ENCODE measurements around the gene FAM131B.

Gene FAM131B

GRCh38 chr7:143321242-143321641 lies 41.3 kb downstream of the FAM131B start:
- H3K27ac Mint-ChIP-seq, result no peak overlapping the region
- H3K27me3 Mint-ChIP-seq (ENCODE audit: low read depth), result peaks cover 2% of the 10 kb centered on the region
- H3K36me3 Mint-ChIP-seq (ENCODE audit: low read depth), result no peaks in the 10 kb centered on the region
- no peaks in the 10 kb centered on the region for H3K9me3 Mint-ChIP-seq
- peaks cover 23% of the 10 kb centered on the region for H3K4me1 Mint-ChIP-seq (ENCODE audit: low read depth)
- no peak overlapping the region for H3K4me3 Mint-ChIP-seq
- DNase-seq (ENCODE audit: low spot score), result no peak

- H3K4me1 Mint-ChIP-seq (ENCODE audit: low read depth), result peaks cover 24% of the 10 kb centered on the region
- H3K27ac Mint-ChIP-seq, result no peak overlapping the region
- H3K27me3 Mint-ChIP-seq (ENCODE audit: low read depth), result peaks cover 2% of the 10 kb centered on the region
- H3K9me3 Mint-ChIP-seq, result no peaks in the 10 kb centered on the region
- no peak overlapping the region for H3K4me3 Mint-ChIP-seq
- no peak for DNase-seq (ENCODE audit: low spot score)
- H3K36me3 Mint-ChIP-seq (ENCODE audit: low read depth), result no peaks in the 10 kb centered on the region
Observed at GRCh38 chr7:143320620-143321019, 41.9 kb downstream of the FAM131B start.

GRCh38 chr7:143318661-143319060 lies 43.9 kb downstream of the FAM131B start:
- H3K27ac Mint-ChIP-seq, result no peak overlapping the region
- DNase-seq (ENCODE audit: low spot score), result no peak
- peaks cover 2% of the 10 kb centered on the region for H3K27me3 Mint-ChIP-seq (ENCODE audit: low read depth)
- peaks cover 4% of the 10 kb centered on the region for H3K36me3 Mint-ChIP-seq (ENCODE audit: low read depth)
- peaks cover 26% of the 10 kb centered on the region for H3K4me1 Mint-ChIP-seq (ENCODE audit: low read depth)
- H3K4me3 Mint-ChIP-seq, result no peak overlapping the region
- H3K9me3 Mint-ChIP-seq, result peaks cover 4% of the 10 kb centered on the region

GRCh38 chr7:143316492-143316891 lies 46.0 kb downstream of the FAM131B start:
- Mint-ChIP-seq H3K4me3 (no peak overlapping the region), H3K27ac (peak overlapping the region; percentile 12), H3K27me3 (ENCODE audit: low read depth) (peaks cover 2% of the 10 kb centered on the region), H3K9me3 (peaks cover 4% of the 10 kb centered on the region), H3K4me1 (ENCODE audit: low read depth) (peaks cover 33% of the 10 kb centered on the region), H3K36me3 (ENCODE audit: low read depth) (peaks cover 10% of the 10 kb centered on the region)
- no peak for DNase-seq (ENCODE audit: low spot score)

GRCh38 chr7:143315776-143316175 lies 46.7 kb downstream of the FAM131B start, which contains the start of gene CLCN1:
Gene CLCN1 (plus strand): TSS chr7:143316111. CDS start chr7:143316213, 102 bp downstream.
- Mint-ChIP-seq H3K36me3 (ENCODE audit: low read depth) (peaks cover 14% of the 10 kb centered on the region), H3K9me3 (peaks cover 4% of the 10 kb centered on the region), H3K27me3 (ENCODE audit: low read depth) (peaks cover 2% of the 10 kb centered on the region), H3K4me1 (ENCODE audit: low read depth) (peaks cover 37% of the 10 kb centered on the region), H3K4me3 (no peak within 1 kb of the TSS), H3K27ac (peak within 1 kb of the TSS; percentile 12)
- no peak for DNase-seq (ENCODE audit: low spot score)

- H3K4me1 Mint-ChIP-seq (ENCODE audit: low read depth), result peaks cover 47% of the 10 kb centered on the region
- no peaks in the 10 kb centered on the region for H3K27me3 Mint-ChIP-seq (ENCODE audit: low read depth)
- no peak overlapping the region for H3K27ac Mint-ChIP-seq
- peaks cover 29% of the 10 kb centered on the region for H3K36me3 Mint-ChIP-seq (ENCODE audit: low read depth)
- peaks cover 9% of the 10 kb centered on the region for H3K9me3 Mint-ChIP-seq
- no peak for DNase-seq (ENCODE audit: low spot score)
- H3K4me3 Mint-ChIP-seq, result no peak overlapping the region
Observed at GRCh38 chr7:143314127-143314526, 48.4 kb downstream of the FAM131B start.

- Mint-ChIP-seq H3K4me1 (ENCODE audit: low read depth) (peaks cover 52% of the 10 kb centered on the region), H3K9me3 (peaks cover 14% of the 10 kb centered on the region), H3K36me3 (ENCODE audit: low read depth) (peaks cover 73% of the 10 kb centered on the region), H3K27ac (peak overlapping the region; percentile 44), H3K27me3 (ENCODE audit: low read depth) (no peaks in the 10 kb centered on the region), H3K4me3 (no peak overlapping the region)
- DNase-seq (ENCODE audit: low spot score), result no peak
Observed at GRCh38 chr7:143308632-143309031, 53.9 kb downstream of the FAM131B start.

- Mint-ChIP-seq H3K4me3 (no peak overlapping the region), H3K36me3 (ENCODE audit: low read depth) (peaks cover 89% of the 10 kb centered on the region), H3K9me3 (peaks cover 13% of the 10 kb centered on the region), H3K4me1 (ENCODE audit: low read depth) (peaks cover 49% of the 10 kb centered on the region), H3K27ac (peak overlapping the region; percentile 39), H3K27me3 (ENCODE audit: low read depth) (no peaks in the 10 kb centered on the region)
- peak; percentile 44 for DNase-seq (ENCODE audit: low spot score)
Observed at GRCh38 chr7:143305423-143306070, 57.0 kb downstream of the FAM131B start.

GRCh38 chr7:143304938-143305337 lies 57.6 kb downstream of the FAM131B start:
- peaks cover 49% of the 10 kb centered on the region for H3K4me1 Mint-ChIP-seq (ENCODE audit: low read depth)
- no peak overlapping the region for H3K4me3 Mint-ChIP-seq
- DNase-seq (ENCODE audit: low spot score), result no peak
- H3K36me3 Mint-ChIP-seq (ENCODE audit: low read depth), result peaks cover 89% of the 10 kb centered on the region
- H3K27me3 Mint-ChIP-seq (ENCODE audit: low read depth), result no peaks in the 10 kb centered on the region
- H3K27ac Mint-ChIP-seq, result peak overlapping the region; percentile 33
- H3K9me3 Mint-ChIP-seq, result peaks cover 9% of the 10 kb centered on the region

GRCh38 chr7:143303733-143304132 lies 58.8 kb downstream of the FAM131B start:
- no peak for DNase-seq (ENCODE audit: low spot score)
- Mint-ChIP-seq H3K4me1 (ENCODE audit: low read depth) (peaks cover 51% of the 10 kb centered on the region), H3K27me3 (ENCODE audit: low read depth) (no peaks in the 10 kb centered on the region), H3K27ac (no peak overlapping the region), H3K9me3 (peaks cover 9% of the 10 kb centered on the region), H3K4me3 (no peak overlapping the region), H3K36me3 (ENCODE audit: low read depth) (peaks cover 87% of the 10 kb centered on the region)

Measured in T-helper 2 cell treated with Interferon-gamma antibody and Interleukin-4, amounts not matched to agents 5 μg/mL and 100 μg/mL, for 36 hours (primary cell).